HG02571 (cell line): ENCODE data around the gene DUSP14.
"Not testable (repeated sequence)": the region's sequence is repeated elsewhere in the genome, so short reads cannot be mapped to it uniquely, and the experiment has no call there.

ENCODE experiments used
- ATAC-seq: cut with Tn5 transposase; IDR thresholded peaks from one replicate; pipeline ENCODE4 v1.9.1; 2021; ENCODE audit warnings: mild to moderate bottlenecking, moderate library complexity; ENCODE audit not compliant: unreplicated experiment

The DUSP14 gene

GRCh38 chr17:37489197-37490001 lies at the start of gene DUSP14:
Gene DUSP14 (plus strand): TSS chr17:37489891. CDS start chr17:37512273, 22,382 bp downstream.
- peak; percentile 62 for ATAC-seq

- no peak for ATAC-seq
Observed at GRCh38 chr17:37440424-37440823, 49.3 kb upstream of the DUSP14 start.

- not testable (repeated sequence) for ATAC-seq
Observed at GRCh38 chr17:37441369-37442014, 48.2 kb upstream of the DUSP14 start.

- ATAC-seq: no peak
Observed at GRCh38 chr17:37446027-37446426, 43.7 kb upstream of the DUSP14 start.

GRCh38 chr17:37447641-37448040 lies 42.0 kb upstream of the DUSP14 start:
- no peak for ATAC-seq

- no peak for ATAC-seq
Observed at GRCh38 chr17:37450112-37450511, 39.6 kb upstream of the DUSP14 start.

- not testable (repeated sequence) for ATAC-seq
Observed at GRCh38 chr17:37457801-37458200, 31.9 kb upstream of the DUSP14 start.

- no peak for ATAC-seq
Observed at GRCh38 chr17:37458805-37459204, 30.9 kb upstream of the DUSP14 start.

- ATAC-seq: no peak
Observed at GRCh38 chr17:37461668-37462067, 28.0 kb upstream of the DUSP14 start.

- no peak for ATAC-seq
Observed at GRCh38 chr17:37462492-37462891, 27.2 kb upstream of the DUSP14 start.

GRCh38 chr17:37463039-37463438 lies 26.7 kb upstream of the DUSP14 start:
- no peak for ATAC-seq

- no peak for ATAC-seq
Observed at GRCh38 chr17:37465069-37465616, 24.5 kb upstream of the DUSP14 start.

- ATAC-seq: no peak
Observed at GRCh38 chr17:37466471-37466870, 23.2 kb upstream of the DUSP14 start.

GRCh38 chr17:37470181-37470580 lies 19.5 kb upstream of the DUSP14 start:
- ATAC-seq: no peak

GRCh38 chr17:37475731-37476420 lies 13.8 kb upstream of the DUSP14 start:
- no peak for ATAC-seq

- no peak for ATAC-seq
Observed at GRCh38 chr17:37476431-37477120, 13.1 kb upstream of the DUSP14 start.

GRCh38 chr17:37478187-37478586 lies 11.5 kb upstream of the DUSP14 start:
- ATAC-seq: no peak

GRCh38 chr17:37479025-37479424 lies 10.7 kb upstream of the DUSP14 start:
- ATAC-seq: no peak

- ATAC-seq: no peak
Observed at GRCh38 chr17:37480427-37480826, 9.3 kb upstream of the DUSP14 start.

- ATAC-seq: no peak
Observed at GRCh38 chr17:37481001-37481665, 8.6 kb upstream of the DUSP14 start.
